HFF-Myc (cell line): Measurements from ENCODE around the gene DDX56.
A peak's percentile ranks its signal among the peaks of the same experiment; 100 is the strongest.
"Not testable (repeated sequence)": the region's sequence is repeated elsewhere in the genome, so short reads cannot be mapped to it uniquely, and the experiment has no call there.

Source experiments
- DNase-seq: peaks from one replicate; pipeline ENCODE4 v3.0.0-alpha.2; 2011; ENCODE audit warnings: low read depth; ENCODE audit errors: extremely low read depth
- H3K4me3 ChIP-seq: replicated peaks from 2 replicates; pipeline ENCODE4 v1.5.1; 2011; ENCODE audit warnings: low read depth, mild to moderate bottlenecking, control low read depth, low read length
- CTCF ChIP-seq: IDR thresholded peaks from 2 replicates; pipeline ENCODE4 v1.5.1; 2012; ENCODE audit warnings: mild to moderate bottlenecking, low read depth, low read length, control low read depth; ENCODE audit errors: missing control alignments

The DDX56 gene

GRCh38 chr7:44563171-44563679, 10.5 kb downstream of the DDX56 start:
- DNase-seq, result no peak
- no peak overlapping the region for H3K4me3 ChIP-seq
- no peak for TF ChIP-seq CTCF

GRCh38 chr7:44562622-44562962, 11.1 kb downstream of the DDX56 start:
- H3K4me3 ChIP-seq, DNase-seq: not testable (repeated sequence)

GRCh38 chr7:44561962-44562621, 11.6 kb downstream of the DDX56 start:
- H3K4me3 ChIP-seq, result no peak overlapping the region
- no peak for TF ChIP-seq CTCF
- peak; percentile 31 for DNase-seq

GRCh38 chr7:44561481-44561880, 12.2 kb downstream of the DDX56 start:
- H3K4me3 ChIP-seq, result no peak overlapping the region
- TF ChIP-seq CTCF, result no peak
- no peak for DNase-seq

- H3K4me3 ChIP-seq, result no peak overlapping the region
- no peak for DNase-seq
- TF ChIP-seq CTCF, result no peak
Measured at GRCh38 chr7:44559485-44559884, 14.2 kb downstream of the DDX56 start.

- no peak for TF ChIP-seq CTCF
- H3K4me3 ChIP-seq, result no peak overlapping the region
- no peak for DNase-seq
Measured at GRCh38 chr7:44557485-44557884, 16.2 kb downstream of the DDX56 start.

GRCh38 chr7:44555350-44555749, 18.4 kb downstream of the DDX56 start:
- H3K4me3 ChIP-seq, result no peak overlapping the region
- TF ChIP-seq CTCF, result no peak
- no peak for DNase-seq

GRCh38 chr7:44552473-44553005, 21.2 kb downstream of the DDX56 start:
- not testable (repeated sequence) for H3K4me3 ChIP-seq, DNase-seq
